Measurements from ENCODE around the gene IL15RA.

The IL15RA gene

DNA sequence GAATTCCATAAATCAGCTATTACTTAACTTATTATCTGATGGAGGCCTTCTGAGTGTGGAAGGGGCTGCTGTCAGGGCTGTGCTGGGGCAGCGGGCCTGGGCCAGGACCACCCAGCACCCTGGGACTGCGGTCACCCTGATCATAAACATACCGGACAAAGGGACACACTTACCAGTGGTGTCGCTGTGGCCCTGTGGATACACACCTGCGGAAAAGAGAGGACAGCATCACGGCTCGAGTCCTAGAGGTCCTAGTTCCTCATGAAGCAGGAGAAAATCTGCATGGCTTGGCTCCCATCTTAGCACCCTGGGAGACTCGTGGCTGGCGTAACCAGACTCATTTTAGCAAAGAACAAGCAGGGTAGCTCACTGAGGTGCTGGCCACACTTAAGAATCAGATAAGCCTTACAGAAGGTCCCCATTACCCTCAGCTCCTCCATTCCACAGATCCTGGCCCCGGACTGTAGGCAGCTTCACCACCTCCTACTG lies 17.7 kb downstream of the IL15RA start:
- no peak for TF ChIP-seq ZFX (IDR thresholded peaks at IDR 0.05)
- TF ChIP-seq, protein P1, sequence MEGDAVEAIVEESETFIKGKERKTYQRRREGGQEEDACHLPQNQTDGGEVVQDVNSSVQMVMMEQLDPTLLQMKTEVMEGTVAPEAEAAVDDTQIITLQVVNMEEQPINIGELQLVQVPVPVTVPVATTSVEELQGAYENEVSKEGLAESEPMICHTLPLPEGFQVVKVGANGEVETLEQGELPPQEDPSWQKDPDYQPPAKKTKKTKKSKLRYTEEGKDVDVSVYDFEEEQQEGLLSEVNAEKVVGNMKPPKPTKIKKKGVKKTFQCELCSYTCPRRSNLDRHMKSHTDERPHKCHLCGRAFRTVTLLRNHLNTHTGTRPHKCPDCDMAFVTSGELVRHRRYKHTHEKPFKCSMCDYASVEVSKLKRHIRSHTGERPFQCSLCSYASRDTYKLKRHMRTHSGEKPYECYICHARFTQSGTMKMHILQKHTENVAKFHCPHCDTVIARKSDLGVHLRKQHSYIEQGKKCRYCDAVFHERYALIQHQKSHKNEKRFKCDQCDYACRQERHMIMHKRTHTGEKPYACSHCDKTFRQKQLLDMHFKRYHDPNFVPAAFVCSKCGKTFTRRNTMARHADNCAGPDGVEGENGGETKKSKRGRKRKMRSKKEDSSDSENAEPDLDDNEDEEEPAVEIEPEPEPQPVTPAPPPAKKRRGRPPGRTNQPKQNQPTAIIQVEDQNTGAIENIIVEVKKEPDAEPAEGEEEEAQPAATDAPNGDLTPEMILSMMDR (conservative IDR thresholded peaks at IDR 0.05): no peak

GRCh38 chr10:5959142-5959541 lies 18.2 kb downstream of the IL15RA start:
- TF ChIP-seq, protein P1 (conservative IDR thresholded peaks at IDR 0.05): no peak
- TF ChIP-seq ZFX (IDR thresholded peaks at IDR 0.05): no peak
- no peak overlapping the region; the same call in 1 of the 2 replicates for H3K27ac ChIP-seq

More for the DNA sequence above, 17.7 kb downstream of the IL15RA start:
- no peak overlapping the region for H3K27ac ChIP-seq

DNA sequence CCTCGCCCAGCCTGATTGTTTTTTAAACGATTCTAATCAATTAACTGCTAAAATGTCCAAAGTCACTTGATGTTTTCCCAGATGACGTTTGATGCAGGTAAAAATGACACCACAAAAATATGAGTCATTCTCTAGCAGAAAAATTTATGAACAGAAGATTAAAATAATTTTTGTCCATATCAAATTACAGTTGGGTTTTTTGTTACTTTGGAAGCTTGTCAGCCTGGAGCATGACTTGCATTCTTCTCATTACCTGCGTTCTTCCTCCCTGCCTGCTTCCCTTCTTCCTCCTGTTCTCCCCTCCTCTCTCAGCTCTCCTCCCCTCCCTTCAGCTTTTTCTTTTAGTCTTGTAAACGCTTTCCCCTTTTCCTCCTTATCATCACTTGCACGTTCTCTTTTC lies 18.7 kb downstream of the IL15RA start:
- H3K27ac ChIP-seq: peak overlapping the region; percentile 49
- no peak for TF ChIP-seq ZFX (IDR thresholded peaks at IDR 0.05)
- TF ChIP-seq, protein P1 (conservative IDR thresholded peaks at IDR 0.05): no peak

DNA sequence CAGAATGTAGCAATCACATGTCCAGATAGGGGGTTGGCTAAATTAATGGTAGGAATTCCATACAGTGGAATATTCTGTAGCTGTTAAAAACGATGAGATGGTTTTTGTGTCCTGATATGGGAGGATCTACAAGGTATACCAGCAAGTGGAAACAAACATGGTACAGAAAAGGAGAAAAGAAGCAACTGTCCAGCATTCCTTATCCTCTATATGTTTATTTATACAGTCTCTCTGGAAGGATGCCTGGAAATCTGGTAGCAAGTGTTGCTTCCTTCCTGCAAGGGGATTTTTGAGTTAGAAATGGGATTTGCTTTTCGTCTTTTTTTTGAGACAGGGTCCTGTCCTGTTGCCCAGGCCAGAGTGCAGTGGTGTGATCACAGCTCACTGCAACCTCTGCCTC lies 19.3 kb downstream of the IL15RA start:
- TF ChIP-seq ZFX (IDR thresholded peaks at IDR 0.05): no peak
- TF ChIP-seq, protein P1 (conservative IDR thresholded peaks at IDR 0.05): no peak
- H3K27ac ChIP-seq: peak overlapping the region; percentile 49

DNA sequence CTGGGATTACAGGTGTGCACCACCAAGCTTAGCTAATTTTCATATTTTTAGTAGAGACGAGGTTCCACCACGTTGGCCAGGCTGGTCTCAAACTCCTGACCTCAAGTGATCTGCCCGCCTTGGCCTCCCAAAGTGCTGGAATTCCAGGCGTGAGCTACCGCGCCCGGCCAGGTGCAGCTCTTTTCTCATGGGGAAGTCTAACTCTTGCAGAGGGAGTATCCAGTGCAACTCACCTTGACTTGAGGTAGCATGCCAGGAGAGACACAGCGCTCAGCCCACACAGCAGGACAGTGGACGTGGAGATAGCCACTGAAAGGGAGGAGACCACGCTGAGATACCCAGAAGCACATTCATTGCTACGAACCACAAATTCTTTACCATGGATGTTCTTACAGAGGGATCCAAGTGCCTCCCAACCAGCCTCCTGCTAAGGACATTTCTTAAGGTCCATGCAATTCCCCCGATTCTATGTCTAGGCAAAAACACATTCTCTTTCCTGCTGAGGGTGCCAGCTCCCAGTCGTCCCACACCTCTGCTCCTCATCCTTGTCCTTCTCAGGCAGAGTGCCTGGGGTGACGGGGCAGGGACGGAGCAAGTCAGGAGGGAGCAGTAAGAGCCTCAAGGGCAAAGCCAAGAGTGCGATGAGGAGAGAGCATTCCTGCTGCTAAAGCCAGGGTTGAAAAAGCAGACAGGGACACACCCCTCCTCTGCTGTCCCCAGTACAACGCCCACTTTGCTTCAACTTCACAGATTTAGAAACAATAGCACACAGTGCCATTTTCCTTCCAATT lies 21.0 kb downstream of the IL15RA start:
- no peak for TF ChIP-seq ZFX (IDR thresholded peaks at IDR 0.05)
- TF ChIP-seq, protein P1 (conservative IDR thresholded peaks at IDR 0.05): no peak
- H3K27ac ChIP-seq: no peak overlapping the region

DNA sequence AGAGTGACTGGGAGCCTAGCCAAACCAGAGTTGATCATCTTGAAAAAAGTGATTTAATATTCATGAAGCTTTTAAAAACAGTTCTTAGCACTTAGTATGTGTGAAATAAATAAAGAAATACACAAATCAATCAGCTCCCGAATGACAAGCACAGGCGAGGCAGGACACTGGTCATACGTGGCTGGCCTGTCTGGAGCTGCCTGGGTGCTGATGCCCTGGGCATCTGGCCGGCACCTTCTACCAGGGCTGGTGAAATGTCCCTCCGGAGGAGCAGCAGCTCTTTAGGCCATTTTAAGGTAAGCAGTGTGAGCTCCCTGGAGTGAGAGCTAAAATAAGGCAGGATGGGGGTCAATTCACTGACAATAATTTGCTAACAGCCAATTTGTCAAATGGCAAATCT lies 23.7 kb downstream of the IL15RA start:
- TF ChIP-seq, protein P1 (conservative IDR thresholded peaks at IDR 0.05): no peak
- no peak for TF ChIP-seq ZFX (IDR thresholded peaks at IDR 0.05)
- no peak overlapping the region for H3K27ac ChIP-seq

DNA sequence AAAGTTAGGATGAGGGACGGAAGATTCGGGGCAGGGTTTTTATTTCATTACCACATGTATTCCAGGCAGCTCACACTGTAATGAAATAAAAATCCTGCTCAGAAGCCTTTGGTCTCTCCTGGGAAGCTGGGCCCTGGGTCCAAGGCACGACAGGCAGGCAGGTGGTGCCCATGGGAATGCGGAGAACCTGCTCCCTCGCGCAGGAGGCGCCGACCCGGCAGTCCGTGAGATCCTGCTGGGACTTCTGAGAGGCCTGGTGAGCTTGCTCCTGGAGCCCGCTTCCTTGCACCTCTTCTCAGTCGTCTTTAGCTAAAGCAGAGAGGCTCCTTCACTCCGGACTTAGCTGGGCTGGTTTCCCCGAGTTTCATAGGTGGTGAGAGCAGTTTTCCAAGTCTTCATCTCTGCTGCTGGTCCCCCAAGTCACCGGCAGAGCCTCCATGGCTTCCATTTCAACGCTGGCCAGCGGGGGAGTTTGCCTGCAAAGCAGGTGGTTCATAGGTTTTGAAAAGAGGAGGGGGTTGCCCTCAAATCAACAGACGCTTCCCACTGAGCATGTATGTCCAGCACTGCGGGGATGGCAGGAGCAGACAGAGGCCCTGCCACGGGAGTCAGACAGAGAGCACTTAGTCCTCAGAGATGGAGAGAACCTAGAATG lies 24.5 kb downstream of the IL15RA start:
- no peak overlapping the region for H3K27ac ChIP-seq

More for the DNA sequence above, 24.5 kb downstream of the IL15RA start:
- TF ChIP-seq, protein P1 (conservative IDR thresholded peaks at IDR 0.05): no peak
- TF ChIP-seq ZFX (IDR thresholded peaks at IDR 0.05): no peak
